Stimulated activated CD4-positive, alpha-beta T cell treated with anti-CD3 and anti-CD28 coated beads, Interleukin-4, amount 100 ng/mL, for 1 hour (primary cell): ENCODE results near the gene ARHGAP12.
"Not testable (repeated sequence)": the region's sequence is repeated elsewhere in the genome, so short reads cannot be mapped to it uniquely, and the experiment has no call there.

ENCODE experiments used
- DNase-seq: peaks from one replicate; pipeline ENCODE4 v3.0.0-alpha.2; 2020

ARHGAP12 gene

GRCh38 chr10:31816318-31816717, 112.3 kb downstream of the ARHGAP12 start:
- DNase-seq, result no peak

DNA sequence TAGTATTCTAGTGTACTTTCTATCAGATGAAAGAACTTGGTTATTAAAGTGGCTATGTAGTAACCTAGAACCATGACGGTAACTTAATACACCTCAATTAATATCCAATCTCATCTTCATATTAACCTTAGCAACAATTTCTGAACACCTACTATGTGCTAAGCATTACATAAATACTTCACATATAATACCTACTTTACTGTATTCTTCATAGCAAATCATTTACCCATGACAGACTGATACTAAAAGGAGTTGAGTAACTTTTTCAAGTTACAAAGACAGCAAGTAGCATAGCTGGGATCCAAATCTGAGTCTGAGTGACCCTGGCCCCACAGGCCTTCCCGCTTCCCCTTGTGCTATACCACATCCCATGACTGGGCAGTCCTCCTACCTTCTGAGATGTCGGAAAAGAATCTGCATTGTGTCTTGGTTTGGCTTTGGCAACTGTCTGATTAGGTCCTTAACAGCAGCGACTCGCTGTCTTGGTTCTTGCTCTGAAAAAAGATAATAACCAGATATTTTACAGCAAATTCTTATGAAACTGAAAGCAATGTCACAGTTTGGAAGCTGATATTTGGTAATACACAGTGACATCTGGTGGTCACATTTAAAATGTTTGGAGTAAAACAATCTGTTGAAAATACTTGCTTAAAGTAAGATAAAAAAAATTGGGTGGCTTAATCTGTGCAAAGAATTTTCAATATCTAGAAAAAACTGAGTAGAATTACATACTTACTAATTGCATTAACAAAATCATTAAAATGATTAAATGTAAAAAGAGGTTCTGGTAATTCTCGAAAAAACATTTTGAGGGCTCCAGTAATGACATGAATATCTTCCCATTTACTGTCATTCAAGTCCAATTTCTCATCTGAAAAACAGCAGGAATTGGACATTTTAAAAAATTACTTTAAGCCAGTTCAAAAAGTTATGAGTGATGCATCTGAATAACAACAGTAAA, 120.1 kb downstream of the ARHGAP12 start:
- DNase-seq, result peak; percentile 2

- DNase-seq, result no peak
Measured at GRCh38 chr10:31804352-31804810, 124.2 kb downstream of the ARHGAP12 start.

DNA sequence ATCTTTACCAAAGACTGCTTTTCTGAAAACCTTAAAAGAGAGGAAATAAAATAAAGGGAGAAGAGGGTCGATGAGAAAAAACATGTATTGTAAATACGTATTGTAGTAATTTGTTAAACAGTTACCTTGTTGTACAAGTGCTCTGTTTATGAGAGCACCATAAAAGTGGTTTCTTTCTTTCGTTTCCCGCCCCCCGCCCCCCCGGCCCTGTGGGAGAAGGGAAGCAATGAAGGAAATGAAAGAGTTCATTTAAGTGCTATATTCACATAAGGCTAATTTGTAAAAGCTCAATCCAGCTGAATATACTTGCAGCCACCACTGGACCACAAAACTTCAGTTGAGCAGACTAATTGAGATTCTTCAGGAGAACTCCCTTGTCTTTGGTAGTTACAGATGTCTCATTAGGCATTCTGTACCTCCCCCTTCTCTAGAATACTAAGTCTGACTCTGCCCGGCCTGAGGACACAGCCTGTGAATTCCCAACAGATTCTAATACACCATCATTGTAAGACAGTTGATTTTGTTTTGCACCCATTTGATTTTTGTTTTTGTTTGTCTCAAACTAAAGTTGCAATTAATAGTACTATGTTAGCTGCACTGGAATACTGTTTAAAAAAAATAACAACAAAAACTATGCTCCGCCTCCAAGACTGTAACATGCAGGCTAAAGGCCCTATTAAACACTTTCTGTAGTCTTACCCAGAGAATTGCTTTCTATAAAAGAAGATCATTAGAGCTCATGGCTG, 124.9 kb downstream of the ARHGAP12 start:
- no peak for DNase-seq

DNA sequence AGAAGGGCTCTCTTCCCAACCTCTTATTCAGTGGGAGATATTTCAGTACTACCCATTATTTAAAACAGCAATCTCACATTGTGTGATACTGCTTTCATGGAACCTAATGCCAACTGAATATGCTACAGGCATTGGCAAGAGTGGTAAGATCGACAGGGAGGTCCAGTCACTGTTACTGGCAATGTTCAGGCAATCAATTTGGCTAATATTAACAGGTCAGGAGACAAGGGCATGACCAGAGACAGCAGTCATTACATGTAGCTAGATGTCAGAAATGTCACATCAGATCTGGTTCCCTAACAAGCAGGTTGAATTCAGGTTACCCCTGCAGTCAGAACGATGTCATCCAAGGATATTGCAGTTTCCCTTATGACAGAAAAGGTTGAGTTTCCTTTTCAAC, 129.4 kb downstream of the ARHGAP12 start:
- no peak for DNase-seq

DNA sequence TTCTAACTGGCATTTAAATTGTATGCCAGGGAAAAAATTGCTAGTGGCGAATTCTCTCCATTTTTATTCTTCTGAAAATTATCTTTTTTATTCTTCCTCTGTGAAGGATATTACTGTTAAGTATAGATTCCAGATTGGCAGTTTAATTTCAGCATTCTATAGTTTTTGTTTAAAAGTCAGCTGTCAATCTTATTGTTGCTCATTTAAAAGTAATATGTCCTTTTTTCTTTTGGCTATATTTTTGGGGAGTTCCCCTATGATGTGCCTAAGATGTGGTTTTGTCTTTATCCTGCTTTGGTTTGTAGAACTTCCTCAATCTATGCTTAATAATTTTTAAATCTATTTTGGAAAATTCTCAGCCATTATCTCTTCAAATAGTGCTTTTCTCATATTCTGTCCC, 135.9 kb downstream of the ARHGAP12 start:
- DNase-seq, result no peak

DNA sequence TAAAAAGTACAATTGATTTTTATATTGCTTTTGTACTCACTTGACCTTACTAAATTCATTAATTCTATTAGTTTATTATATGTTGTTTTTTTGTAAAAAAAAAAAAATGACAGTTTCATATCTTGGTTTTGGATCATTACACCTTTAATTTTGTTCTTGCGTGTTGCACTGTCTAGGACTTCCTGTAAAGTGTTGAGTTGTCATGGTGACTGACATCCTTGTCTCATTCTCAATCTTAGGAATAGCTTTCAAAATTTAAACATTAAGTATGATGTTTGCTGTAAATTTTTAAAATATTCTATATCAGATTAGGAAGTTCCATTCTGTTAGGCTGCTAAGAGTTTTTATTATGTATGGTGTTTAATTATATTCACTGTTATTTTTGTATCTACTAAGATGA, 139.1 kb downstream of the ARHGAP12 start:
- no peak for DNase-seq

DNA sequence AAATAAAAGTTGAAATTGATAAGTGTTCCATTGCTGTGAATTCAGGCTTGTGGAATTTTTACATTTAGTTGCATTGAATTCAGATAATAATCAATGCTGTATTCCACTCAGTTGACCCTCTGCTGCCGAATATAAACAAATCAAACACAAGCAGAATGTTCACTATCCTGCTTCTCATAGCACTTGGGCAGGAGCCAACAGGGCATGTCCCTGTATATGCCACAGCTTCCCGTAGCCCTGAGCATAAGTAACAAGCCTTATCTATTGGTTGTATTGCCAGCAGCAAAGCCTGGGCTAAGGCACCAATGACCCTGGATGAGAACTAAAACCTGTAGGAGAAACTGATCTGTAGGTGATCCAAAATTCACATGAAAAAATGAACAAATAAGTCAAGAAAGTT, 145.9 kb downstream of the ARHGAP12 start:
- DNase-seq, result no peak

GRCh38 chr10:31780717-31781116, 147.9 kb downstream of the ARHGAP12 start:
- no peak for DNase-seq

GRCh38 chr10:31778627-31779026, 150.0 kb downstream of the ARHGAP12 start:
- DNase-seq, result no peak

DNA sequence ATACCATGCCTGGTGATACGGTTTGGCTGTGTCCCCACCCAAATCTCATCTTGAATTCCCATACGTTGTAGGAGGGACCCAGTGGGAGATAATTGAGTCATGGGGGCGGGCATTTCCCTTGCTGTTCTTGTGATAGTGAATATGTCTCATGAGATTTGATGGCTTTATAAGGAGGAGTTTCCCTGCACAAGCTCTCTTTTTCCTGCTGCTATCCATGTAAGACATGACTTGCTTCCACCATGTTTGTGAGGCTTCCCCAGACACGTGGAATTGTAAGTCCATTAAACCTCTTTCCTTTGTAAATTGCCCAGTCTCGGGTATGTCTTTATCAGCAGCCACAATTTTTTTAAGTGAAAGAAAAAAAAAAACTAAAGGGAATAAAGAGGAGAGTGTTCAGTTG, 152.5 kb downstream of the ARHGAP12 start:
- DNase-seq, result no peak

GRCh38 chr10:31774928-31775650, 153.5 kb downstream of the ARHGAP12 start:
- no peak for DNase-seq

- no peak for DNase-seq
Measured at GRCh38 chr10:31774299-31774900, 154.2 kb downstream of the ARHGAP12 start.

DNA sequence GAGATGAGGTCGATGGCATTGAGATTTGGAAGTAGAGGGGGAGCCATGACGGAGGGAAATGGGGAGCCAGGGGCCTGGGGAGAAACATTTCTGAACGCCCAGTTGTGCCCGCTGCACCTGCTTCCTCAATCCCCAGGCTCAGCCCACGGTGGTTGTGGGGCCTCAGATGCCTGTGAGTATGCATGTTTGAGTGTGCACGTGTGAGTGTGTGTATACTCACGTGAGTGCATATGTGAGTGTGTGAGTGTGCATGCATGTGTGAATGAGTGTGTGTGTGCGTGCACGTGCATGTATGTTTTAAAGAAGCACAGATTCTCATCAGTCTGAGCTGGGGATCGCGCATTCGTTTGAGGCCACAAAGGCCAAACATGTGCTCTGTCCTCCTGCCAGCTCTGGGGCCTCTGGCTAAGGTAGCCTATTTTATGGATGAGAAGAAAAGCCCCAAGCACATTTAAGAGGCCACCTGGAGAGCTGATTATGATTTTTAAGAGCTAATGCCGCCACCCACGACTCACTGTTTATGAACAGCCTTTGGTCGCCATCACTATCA, 154.8 kb downstream of the ARHGAP12 start:
- no peak for DNase-seq

- DNase-seq, result no peak
Measured at GRCh38 chr10:31771331-31771831, 157.2 kb downstream of the ARHGAP12 start.

- peak; percentile 70 for DNase-seq
Measured at GRCh38 chr10:31770307-31770902, 158.2 kb downstream of the ARHGAP12 start.

DNA sequence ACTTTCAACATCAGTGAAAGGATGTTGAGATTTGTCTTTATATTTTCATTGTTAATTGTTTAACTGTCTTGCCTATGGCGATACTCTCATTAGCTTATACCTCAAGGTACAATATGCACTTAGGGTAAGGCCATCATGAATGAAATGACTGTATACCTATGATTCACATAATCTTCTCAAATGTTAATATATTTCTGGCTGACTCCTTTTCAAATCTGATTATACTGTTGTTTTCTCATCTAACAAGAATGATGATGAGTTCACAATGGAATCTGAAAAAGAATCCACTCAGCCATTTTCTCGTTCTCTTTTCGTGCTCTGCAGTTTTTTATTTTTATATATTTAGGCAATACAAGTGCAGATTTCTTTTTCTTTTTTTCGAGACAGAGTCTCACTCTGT, 159.1 kb downstream of the ARHGAP12 start:
- DNase-seq, result no peak

DNA sequence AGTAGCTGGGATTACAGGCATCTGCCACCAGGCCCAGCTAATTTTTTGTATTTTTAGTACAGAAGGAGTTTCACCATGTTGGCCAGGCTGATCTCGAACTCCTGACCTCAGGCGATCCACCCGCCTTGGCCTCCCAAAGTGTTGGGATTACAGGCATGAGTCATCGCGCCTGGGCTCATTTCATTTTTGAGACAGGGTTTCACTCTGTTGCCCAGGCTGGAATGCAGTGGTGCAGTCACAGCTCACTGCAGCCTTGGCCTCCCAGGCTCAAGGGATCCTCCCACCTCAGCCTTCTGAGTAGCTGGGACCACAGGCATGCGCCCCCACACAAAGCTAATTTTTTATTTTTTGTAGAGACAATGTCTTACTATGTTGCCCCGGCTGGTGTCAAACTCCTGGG, 159.7 kb downstream of the ARHGAP12 start:
- DNase-seq, result not testable (repeated sequence)

GRCh38 chr10:31768467-31768866, 160.2 kb downstream of the ARHGAP12 start:
- DNase-seq, result no peak

- no peak for DNase-seq
Measured at GRCh38 chr10:31765541-31765940, 163.1 kb downstream of the ARHGAP12 start.

GRCh38 chr10:31762316-31762715, 166.3 kb downstream of the ARHGAP12 start:
- DNase-seq, result no peak

DNA sequence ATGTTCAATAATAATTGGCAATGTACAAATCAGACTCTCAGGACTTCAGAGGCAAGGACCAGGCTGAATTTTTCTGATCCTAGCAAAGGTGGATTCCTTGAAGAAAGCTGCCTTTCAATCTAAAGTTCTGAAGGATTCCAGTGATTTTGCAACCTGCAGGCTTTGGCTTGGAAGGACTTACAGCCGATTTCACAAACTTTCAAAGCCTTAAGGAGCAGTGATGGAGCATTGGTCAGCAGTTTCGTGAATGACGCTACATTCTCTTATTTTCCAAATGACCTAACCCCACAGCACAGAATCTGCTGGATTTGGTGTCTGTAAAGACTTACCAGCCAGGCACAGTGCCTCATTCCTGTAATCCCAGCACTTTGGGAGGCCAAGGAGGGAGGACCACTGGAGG, 167.5 kb downstream of the ARHGAP12 start:
- DNase-seq, result no peak
